Sigmoid colon (tissue), 7 donors: ENCODE data around the gene LRRC72. TPM values are rescaled to one million over a fixed set of nuclear protein-coding genes. Genes with fewer than 3 reads are reported as not detected.
"Not testable (repeated sequence)": the region's sequence is repeated elsewhere in the genome, so short reads cannot be mapped to it uniquely, and the experiment has no call there.

Experiments used
- DNase-seq: peaks from one replicate; pipeline ENCODE4 v3.0.0-alpha.2; 2019
- H3K27ac ChIP-seq, 4 donors: fragments of 200-600 bp; sonication (generic); one replicate each; pipeline ENCODE4 v1.5.1; 2016 to 2019; ENCODE audit warnings: mild to moderate bottlenecking in 1 of 4
- H3K27me3 ChIP-seq, 3 donors: fragments of 200-600 bp; sonication (generic); one replicate each; pipeline ENCODE4 v1.5.1; 2019; ENCODE audit warnings: mild to moderate bottlenecking in 1 of 3
- H3K36me3 ChIP-seq, 4 donors: fragments of 200-600 bp; sonication (generic); one replicate each; pipeline ENCODE4 v1.5.1; 2016 to 2019
- H3K4me1 ChIP-seq, 4 donors: fragments of 200-600 bp; sonication (generic); one replicate each; pipeline ENCODE4 v1.5.1; 2017 to 2019
- H3K4me3 ChIP-seq, 4 donors: fragments of 200-600 bp; sonication (generic); one replicate each; pipeline ENCODE4 v1.5.1; 2017 to 2019; ENCODE audit warnings: mild to moderate bottlenecking in 2 of 4, moderate library complexity in 1 of 4
- H3K9me3 ChIP-seq, 4 donors: fragments of 200-600 bp in 3 of 4; sonication (generic) in 3 of 4; one replicate each; pipeline versions ENCODE4 v1.5.1 to v1.6.1; 2013 to 2019
- EP300 ChIP-seq, 4 donors: sonication (generic); formaldehyde crosslinking; IDR thresholded peaks; one replicate each; pipeline ENCODE4 v1.6.1; 2017; ENCODE audit warnings: antibody characterized with exemption in 4 of 4
- POLR2A ChIP-seq, 2 donors: fragments of 450-650 bp; IDR thresholded peaks; one replicate each; pipeline ENCODE4 v1.6.1; 2016; ENCODE audit warnings: antibody characterized with exemption in 2 of 2, mild to moderate bottlenecking in 2 of 2, moderate library complexity in 2 of 2
- POLR2AphosphoS5 ChIP-seq, 4 donors: sonication (generic); formaldehyde crosslinking; IDR thresholded peaks; one replicate each; pipeline ENCODE4 v1.6.1; 2017; ENCODE audit warnings: antibody characterized with exemption in 4 of 4
- WGBS, 2 donors: extraction: QIAGEN DNeasy Blood & Tissue Kit; methylation state at CpG; one replicate each; pipeline ENCODE4 v1.1.7; 2013; 5-methylcytosine and 5-hydroxymethylcytosine counted together
- intact Hi-C: fragments of 100-400 bp; cut with DNase I; formaldehyde crosslinking; loops from one replicate; pipeline ENCODE4 v1.15.1; 2023
- polyA plus RNA-seq, 3 donors: library from polyadenylated mRNA; stranded (reverse); fragments of 200-250 nt; gene quantifications; one replicate each; pipeline ENCODE4 v1.2.3, GENCODE V29; 2013
- total RNA-seq, 4 donors: library from RNA; depleted of rRNA; stranded (reverse); fragments of >200 nt; gene quantifications; one replicate each; pipeline ENCODE4 v1.1.0, GENCODE V29; 2016
- TF ChIP-seq, protein P1 (sequence below), 4 experiments: fragments of 450-650 bp in 3 of 4; fragments of 200-600 bp in 1 of 4; IDR thresholded peaks; one replicate each; pipeline ENCODE4 v1.5.1; 2016 to 2019; ENCODE audit warnings: antibody characterized with exemption in 4 of 4, mild to moderate bottlenecking in 3 of 4, moderate library complexity in 2 of 4
- donor health status: healthy with polysubstance abuse.
- donor health status: Bipolar disorder and iron deficiency.
- donor health status: healthy.

The LRRC72 gene
- total and polyA plus RNA-seq, 7 donors: not detected

DNA sequence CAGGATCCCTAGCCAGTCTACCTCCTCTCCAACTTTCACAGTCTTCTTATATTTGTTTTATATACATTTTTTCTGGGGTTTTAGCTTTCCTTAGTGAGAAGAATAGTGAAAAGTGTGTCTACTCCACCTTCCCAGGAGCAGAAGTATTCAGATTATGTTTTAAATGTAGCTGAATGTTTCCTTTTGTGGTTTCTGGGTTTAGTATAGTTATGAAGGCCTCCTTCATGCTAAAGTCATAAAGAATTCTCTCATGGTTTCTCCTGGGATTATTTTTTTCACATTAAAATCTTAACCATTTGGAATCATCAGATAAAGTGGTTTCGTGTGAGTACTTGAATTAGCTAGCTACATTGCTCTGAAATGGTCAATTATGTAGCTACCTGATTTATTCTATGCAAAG lies 68.1 kb downstream of the LRRC72 start:
- Histone ChIP-seq H3K36me3 (peaks cover 0 to 6% (median 0%) of the 10 kb centered on the region in 4 donors), H3K4me1 (no peaks in the 10 kb centered on the region)
- no peak for DNase-seq

DNA sequence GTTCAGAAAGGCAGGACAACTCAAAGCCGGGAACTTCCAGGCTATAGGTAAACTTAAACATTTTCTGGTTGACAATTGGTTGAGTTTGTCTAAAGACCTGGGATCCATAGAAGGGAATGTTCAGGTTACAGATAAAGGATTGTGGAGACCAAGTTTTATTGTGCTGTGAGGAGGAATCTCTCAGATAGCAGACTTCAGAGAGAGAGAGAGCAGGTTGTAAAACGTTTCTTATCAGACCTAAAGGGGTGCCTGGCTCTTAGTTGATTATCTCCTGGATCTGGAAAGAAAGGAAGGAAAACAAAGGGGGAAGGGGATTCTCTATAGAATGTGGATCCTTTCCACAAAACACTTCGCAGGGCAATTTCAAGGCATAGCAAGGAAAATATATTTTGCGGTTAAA lies 69.0 kb downstream of the LRRC72 start:
- DNase-seq, H3K27ac ChIP-seq, H3K4me3 ChIP-seq, H3K27me3 ChIP-seq, H3K4me1 ChIP-seq, H3K9me3 ChIP-seq, intact Hi-C loops: not testable (repeated sequence)
- peaks cover 0 to 15% (median 0%) of the 10 kb centered on the region in 4 donors for H3K36me3 ChIP-seq
- 68 to 74% methylated on average over 4 of the region's 4 CpGs for WGBS, 2 donors

More for the DNA sequence above, 68.1 kb downstream of the LRRC72 start:
- Histone ChIP-seq H3K27me3 (no peaks in the 10 kb centered on the region), H3K9me3 (no peaks in the 10 kb centered on the region), H3K4me3 (no peak overlapping the region), H3K27ac (no peak overlapping the region)
- TF ChIP-seq POLR2A (IDR thresholded peaks at IDR 0.05): no peak
- TF ChIP-seq, protein P1, sequence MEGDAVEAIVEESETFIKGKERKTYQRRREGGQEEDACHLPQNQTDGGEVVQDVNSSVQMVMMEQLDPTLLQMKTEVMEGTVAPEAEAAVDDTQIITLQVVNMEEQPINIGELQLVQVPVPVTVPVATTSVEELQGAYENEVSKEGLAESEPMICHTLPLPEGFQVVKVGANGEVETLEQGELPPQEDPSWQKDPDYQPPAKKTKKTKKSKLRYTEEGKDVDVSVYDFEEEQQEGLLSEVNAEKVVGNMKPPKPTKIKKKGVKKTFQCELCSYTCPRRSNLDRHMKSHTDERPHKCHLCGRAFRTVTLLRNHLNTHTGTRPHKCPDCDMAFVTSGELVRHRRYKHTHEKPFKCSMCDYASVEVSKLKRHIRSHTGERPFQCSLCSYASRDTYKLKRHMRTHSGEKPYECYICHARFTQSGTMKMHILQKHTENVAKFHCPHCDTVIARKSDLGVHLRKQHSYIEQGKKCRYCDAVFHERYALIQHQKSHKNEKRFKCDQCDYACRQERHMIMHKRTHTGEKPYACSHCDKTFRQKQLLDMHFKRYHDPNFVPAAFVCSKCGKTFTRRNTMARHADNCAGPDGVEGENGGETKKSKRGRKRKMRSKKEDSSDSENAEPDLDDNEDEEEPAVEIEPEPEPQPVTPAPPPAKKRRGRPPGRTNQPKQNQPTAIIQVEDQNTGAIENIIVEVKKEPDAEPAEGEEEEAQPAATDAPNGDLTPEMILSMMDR (IDR thresholded peaks at IDR 0.05): no peak
- TF ChIP-seq EP300 (IDR thresholded peaks at IDR 0.05): no peak
- no peak for TF ChIP-seq POLR2AphosphoS5 (IDR thresholded peaks at IDR 0.05)
- intact Hi-C loops: no loop called here
- 90 to 93% methylated on average over 1 of the region's 1 CpG for WGBS, 2 donors

DNA sequence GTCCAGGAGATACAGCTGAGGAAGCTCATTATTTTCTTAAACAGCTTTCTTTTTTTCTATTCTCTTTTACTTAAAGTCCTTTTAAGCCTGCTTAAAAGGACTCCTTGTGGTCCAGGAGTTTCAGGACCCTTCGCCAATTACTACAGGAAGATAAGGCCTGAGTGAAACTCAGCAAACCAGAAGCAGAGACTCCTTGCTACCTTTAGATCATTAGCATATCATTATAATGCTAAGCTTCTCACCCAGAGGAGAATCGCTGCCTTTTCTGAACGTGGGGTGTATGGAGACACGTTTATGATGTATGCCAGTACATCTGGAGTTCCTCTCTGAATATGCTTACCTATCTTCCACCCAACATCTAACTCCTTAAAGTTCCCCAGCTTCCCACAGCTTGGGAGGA lies 71.4 kb downstream of the LRRC72 start:
- H3K4me3 ChIP-seq: no peak overlapping the region
- no peaks in the 10 kb centered on the region for H3K4me1 ChIP-seq

DNA sequence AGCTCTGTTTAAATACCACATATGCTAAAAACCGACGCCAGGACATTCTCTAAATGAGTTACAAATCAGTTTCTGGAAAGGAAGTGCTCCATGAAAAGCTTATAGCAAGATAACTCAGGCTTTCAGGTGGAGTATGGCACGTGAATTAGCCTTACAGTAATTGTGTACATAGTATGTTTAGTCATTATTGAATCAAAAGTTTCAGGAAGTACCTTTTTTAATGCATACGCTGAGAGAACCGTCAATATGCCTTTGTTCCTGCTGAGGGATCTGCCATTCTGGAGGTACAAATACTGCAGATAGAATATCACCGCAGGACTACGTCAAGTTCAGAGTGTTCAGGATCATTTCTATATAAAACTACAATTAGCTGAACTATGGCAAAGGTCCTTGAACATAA lies 73.2 kb downstream of the LRRC72 start:
- no peak overlapping the region for H3K4me3 ChIP-seq
- H3K27ac ChIP-seq: no peak overlapping the region
- WGBS, 2 donors: 22 to 69% methylated on average over 7 of the region's 7 CpGs
- no peak for DNase-seq
- no peaks in the 10 kb centered on the region for H3K27me3 ChIP-seq
- H3K9me3 ChIP-seq: no peaks in the 10 kb centered on the region
- H3K4me1 ChIP-seq: no peaks in the 10 kb centered on the region
- intact Hi-C loops: loop anchor here (10.0 kb wide), 1 partner anchor 315 kb away; no protein-coding TSS in a partner anchor
- TF ChIP-seq POLR2AphosphoS5 (IDR thresholded peaks at IDR 0.05) (no peak), POLR2A (IDR thresholded peaks at IDR 0.05) (no peak), EP300 (IDR thresholded peaks at IDR 0.05) (no peak)
- TF ChIP-seq, protein P1 (IDR thresholded peaks at IDR 0.05): no peak
- H3K36me3 ChIP-seq: peaks cover 0 to 57% (median 15%) of the 10 kb centered on the region in 4 donors

More for the DNA sequence above, 71.4 kb downstream of the LRRC72 start:
- intact Hi-C loops: no loop called here
- 77 to 93% methylated on average over 4 of the region's 4 CpGs for whole genome bisulfite sequencing, 2 donors
- DNase-seq: no peak
- Histone ChIP-seq H3K36me3 (peaks cover 0 to 39% (median 13%) of the 10 kb centered on the region in 4 donors), H3K27me3 (no peaks in the 10 kb centered on the region), H3K9me3 (no peaks in the 10 kb centered on the region), H3K27ac (no peak overlapping the region)
- no peak for TF ChIP-seq POLR2AphosphoS5 (IDR thresholded peaks at IDR 0.05)
- TF ChIP-seq EP300 (IDR thresholded peaks at IDR 0.05): no peak
- no peak for TF ChIP-seq POLR2A (IDR thresholded peaks at IDR 0.05)
- TF ChIP-seq, protein P1 (IDR thresholded peaks at IDR 0.05): no peak

DNA sequence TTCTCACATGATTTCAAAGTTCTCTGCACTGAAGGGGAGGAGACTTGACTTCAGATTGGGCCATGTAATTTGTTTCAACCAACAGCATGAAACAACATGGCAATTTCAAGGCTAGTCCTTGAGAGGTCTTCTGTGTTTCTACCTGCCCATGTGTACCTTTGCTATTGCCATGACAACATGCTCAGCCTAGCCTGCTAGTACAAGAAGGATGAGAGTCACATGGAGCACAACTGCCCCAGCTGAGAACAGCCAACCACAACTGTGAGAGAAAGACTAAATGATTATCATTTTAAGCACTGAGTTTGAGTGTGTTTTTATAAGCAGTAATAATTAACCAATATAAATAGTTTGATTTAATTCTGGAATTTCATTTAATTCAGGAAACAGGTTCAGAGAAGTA lies 77.0 kb downstream of the LRRC72 start:
- H3K9me3 ChIP-seq: no peaks in the 10 kb centered on the region
- DNase-seq: no peak
- no peak overlapping the region for H3K4me3 ChIP-seq
- no peaks in the 10 kb centered on the region for H3K27me3 ChIP-seq
- H3K4me1 ChIP-seq: peaks cover 0 to 6% (median 0%) of the 10 kb centered on the region in 4 donors
- intact Hi-C loops: loop anchor here (10.0 kb wide), 1 partner anchor 311 kb away; no protein-coding TSS in a partner anchor
- H3K27ac ChIP-seq: no peak overlapping the region
- TF ChIP-seq, protein P1 (IDR thresholded peaks at IDR 0.05): no peak
- TF ChIP-seq POLR2A (IDR thresholded peaks at IDR 0.05): no peak
- TF ChIP-seq POLR2AphosphoS5 (IDR thresholded peaks at IDR 0.05): no peak
- no peak for TF ChIP-seq EP300 (IDR thresholded peaks at IDR 0.05)
- peaks cover 0 to 82% (median 18%) of the 10 kb centered on the region in 4 donors for H3K36me3 ChIP-seq
